GM23338 (cell line): ENCODE results near the gene SPRY4. TPM values are rescaled to one million over a fixed set of nuclear protein-coding genes. Genes with fewer than 3 reads are reported as not detected.
"Not testable (repeated sequence)": the region's sequence is repeated elsewhere in the genome, so short reads cannot be mapped to it uniquely, and the experiment has no call there.

Experiments
- ATAC-seq: fragments of 200-7000 bp; cut with Tn5 transposase; 3 replicates; pipeline ENCODE4 v1.9.1; 2020
- DNase-seq: peaks from one replicate; pipeline ENCODE4 v3.0.0-alpha.2; 2015; ENCODE audit warnings: low spot score
- H2AFZ ChIP-seq: fragments of 200-600 bp; sonication (generic); 2 replicates; pipeline ENCODE4 v1.8.0; 2016; ENCODE audit warnings: antibody characterized with exemption, mild to moderate bottlenecking, moderate library complexity
- H3F3A ChIP-seq: fragments of 200-600 bp; sonication (generic); replicated peaks from 2 replicates; pipeline ENCODE4 v1.8.0; 2017; ENCODE audit warnings: antibody characterized with exemption, mixed run types, low read depth
- H3K27ac ChIP-seq: fragments of 200-600 bp; sonication (generic); 2 replicates; pipeline ENCODE4 v1.6.1; 2016; ENCODE audit warnings: low read depth
- H3K27me3 ChIP-seq: fragments of 200-600 bp; sonication (generic); 2 replicates; pipeline ENCODE4 v1.8.0; 2016; ENCODE audit warnings: mild to moderate bottlenecking, mixed run types, moderate library complexity; ENCODE audit not compliant: insufficient read depth
- H3K36me3 ChIP-seq: fragments of 200-600 bp; sonication (generic); 2 replicates; pipeline ENCODE4 v1.8.0; 2016; ENCODE audit warnings: mild to moderate bottlenecking; ENCODE audit not compliant: insufficient read depth
- H3K4me1 ChIP-seq: fragments of 200-600 bp; sonication (generic); 2 replicates; pipeline ENCODE4 v1.8.0; 2016; ENCODE audit warnings: mild to moderate bottlenecking, moderate library complexity; ENCODE audit not compliant: insufficient read depth
- H3K4me2 ChIP-seq: fragments of 200-600 bp; sonication (generic); 2 replicates; pipeline ENCODE4 v1.7.1; 2017; ENCODE audit warnings: mixed run types
- H3K4me3 ChIP-seq: fragments of 200-600 bp; sonication (generic); 2 replicates; pipeline ENCODE4 v1.6.1; 2016; ENCODE audit warnings: mixed run types
- H3K79me2 ChIP-seq: fragments of 200-600 bp; sonication (generic); replicated peaks from 2 replicates; pipeline ENCODE4 v1.8.0; 2017; ENCODE audit warnings: mild to moderate bottlenecking; ENCODE audit not compliant: insufficient read depth
- H3K9me2 ChIP-seq: fragments of 200-600 bp; sonication (generic); 2 replicates; pipeline ENCODE4 v1.8.0; 2017; ENCODE audit not compliant: insufficient read depth
- H4K20me1 ChIP-seq: fragments of 200-600 bp; sonication (generic); replicated peaks from 2 replicates; pipeline ENCODE4 v1.8.0; 2017; ENCODE audit warnings: mild to moderate bottlenecking; ENCODE audit not compliant: insufficient read depth
- H3K27ac Mint-ChIP-seq: 2 replicates; pipeline ENCODE4 v1.8.0; 2020; ENCODE audit warnings: inconsistent platforms, mild to moderate bottlenecking, moderate library complexity, mixed read lengths
- H3K27me3 Mint-ChIP-seq: 3 replicates; pipeline ENCODE4 v1.8.0; 2022; ENCODE audit warnings: low read depth, mild to moderate bottlenecking, moderate library complexity, mixed read lengths, inconsistent platforms; ENCODE audit not compliant: insufficient read depth, poor library complexity
- H3K36me3 Mint-ChIP-seq: 3 replicates; pipeline ENCODE4 v1.8.0; 2021; ENCODE audit warnings: low read depth, mild to moderate bottlenecking, inconsistent platforms, moderate library complexity, mixed read lengths
- H3K4me1 Mint-ChIP-seq: 3 replicates; pipeline ENCODE4 v1.8.0; 2020; ENCODE audit warnings: mild to moderate bottlenecking, inconsistent platforms, mixed read lengths
- H3K4me3 Mint-ChIP-seq: 3 replicates; pipeline ENCODE4 v1.8.0; 2021; ENCODE audit warnings: moderate library complexity, mild to moderate bottlenecking, inconsistent platforms, mixed read lengths
- H3K9me3 Mint-ChIP-seq: 3 replicates; pipeline ENCODE4 v1.8.0; 2020; ENCODE audit warnings: moderate library complexity, mild to moderate bottlenecking, inconsistent platforms, mixed read lengths
- CREB1 ChIP-seq: fragments of 250-450 bp; sonication (Bioruptor Pico); IDR thresholded peaks from 2 replicates; pipeline ENCODE4 v1.5.0; 2020; ENCODE audit warnings: low read depth, mild to moderate bottlenecking, moderate library complexity
- CTCF ChIP-seq, 2 experiments: fragments of 200-600 bp in 1 of 2; sonication (generic) in 1 of 2; conservative IDR thresholded peaks; 2 replicates each; pipeline versions ENCODE4 v1.5.1 to v1.6.1; 2016 to 2017; ENCODE audit warnings: antibody characterized with exemption in 2 of 2, low read depth in 2 of 2, mild to moderate bottlenecking in 2 of 2, moderate library complexity in 1 of 2
- JUNB ChIP-seq: IDR thresholded peaks from one replicate; pipeline ENCODE4 v1.6.1; 2016; ENCODE audit warnings: antibody characterized with exemption; ENCODE audit not compliant: unreplicated experiment
- STAT1 ChIP-seq: IDR thresholded peaks from one replicate; pipeline ENCODE4 v1.6.1; 2016; ENCODE audit warnings: antibody characterized with exemption; ENCODE audit not compliant: unreplicated experiment
- ZNF114 ChIP-seq: fragments of 250-450 bp; sonication (Bioruptor Pico); IDR thresholded peaks from 2 replicates; pipeline ENCODE4 v1.5.0; 2020; ENCODE audit warnings: mild to moderate bottlenecking, moderate library complexity
- polyA plus RNA-seq: library from polyadenylated mRNA; unstranded; fragments of >200 nt; fragmentation: Nextera tagmentation; extraction: Ambion mirVana; gene quantifications from 2 replicates; pipeline ENCODE4 v1.2.1, GENCODE V29; 2016
- total RNA-seq: library from RNA; depleted of rRNA; stranded (reverse); fragments of >200 nt; shearing (Covaris generic); gene quantifications from 2 replicates; pipeline ENCODE4 v1.2.3, GENCODE V29; 2014
- TF ChIP-seq, protein P1 (sequence below): fragments of 250-450 bp; sonication (Bioruptor Pico); IDR thresholded peaks from 2 replicates; pipeline ENCODE4 v1.5.0; 2020; ENCODE audit warnings: mild to moderate bottlenecking, moderate library complexity

Gene SPRY4
- total and polyA plus RNA-seq, 2 experiments from 2014 or later: 70.6 to 240 TPM

- H3K4me1 Mint-ChIP-seq: no peaks in the 10 kb centered on the region
- peaks cover 64% of the 10 kb centered on the region for H3K36me3 Mint-ChIP-seq
- H3K27ac ChIP-seq: no peak overlapping the region
- no peak overlapping the region for H3K4me3 Mint-ChIP-seq
- H3K27me3 ChIP-seq: no peaks in the 10 kb centered on the region
- no peaks in the 10 kb centered on the region for H4K20me1 ChIP-seq
- no peak overlapping the region for H2AFZ ChIP-seq
- peaks cover 8% of the 10 kb centered on the region for H3K27me3 Mint-ChIP-seq
- H3K36me3 ChIP-seq: peaks cover 16% of the 10 kb centered on the region; the same call in 1 of the 2 replicates
- no peak overlapping the region for H3K27ac Mint-ChIP-seq
- DNase-seq (no peak), ATAC-seq (no peak)
- H3K9me3 Mint-ChIP-seq: peaks cover 56% of the 10 kb centered on the region
- no peaks in the 10 kb centered on the region for H3K9me2 ChIP-seq
- peaks cover 7% of the 10 kb centered on the region; the same call in 1 of the 2 replicates for H3F3A ChIP-seq
- no peak overlapping the region for H3K4me2 ChIP-seq
- H3K4me1 ChIP-seq: peaks cover 6% of the 10 kb centered on the region; the same call in 1 of the 2 replicates
- no peak overlapping the region for H3K4me3 ChIP-seq
- no peaks in the 10 kb centered on the region for H3K79me2 ChIP-seq
- no peak for TF ChIP-seq JUNB
- no peak for TF ChIP-seq STAT1
- TF ChIP-seq CTCF (conservative IDR thresholded peaks at IDR 0.05; ENCODE audit: low read depth in 2 of 2): no peak
- TF ChIP-seq, protein P1, sequence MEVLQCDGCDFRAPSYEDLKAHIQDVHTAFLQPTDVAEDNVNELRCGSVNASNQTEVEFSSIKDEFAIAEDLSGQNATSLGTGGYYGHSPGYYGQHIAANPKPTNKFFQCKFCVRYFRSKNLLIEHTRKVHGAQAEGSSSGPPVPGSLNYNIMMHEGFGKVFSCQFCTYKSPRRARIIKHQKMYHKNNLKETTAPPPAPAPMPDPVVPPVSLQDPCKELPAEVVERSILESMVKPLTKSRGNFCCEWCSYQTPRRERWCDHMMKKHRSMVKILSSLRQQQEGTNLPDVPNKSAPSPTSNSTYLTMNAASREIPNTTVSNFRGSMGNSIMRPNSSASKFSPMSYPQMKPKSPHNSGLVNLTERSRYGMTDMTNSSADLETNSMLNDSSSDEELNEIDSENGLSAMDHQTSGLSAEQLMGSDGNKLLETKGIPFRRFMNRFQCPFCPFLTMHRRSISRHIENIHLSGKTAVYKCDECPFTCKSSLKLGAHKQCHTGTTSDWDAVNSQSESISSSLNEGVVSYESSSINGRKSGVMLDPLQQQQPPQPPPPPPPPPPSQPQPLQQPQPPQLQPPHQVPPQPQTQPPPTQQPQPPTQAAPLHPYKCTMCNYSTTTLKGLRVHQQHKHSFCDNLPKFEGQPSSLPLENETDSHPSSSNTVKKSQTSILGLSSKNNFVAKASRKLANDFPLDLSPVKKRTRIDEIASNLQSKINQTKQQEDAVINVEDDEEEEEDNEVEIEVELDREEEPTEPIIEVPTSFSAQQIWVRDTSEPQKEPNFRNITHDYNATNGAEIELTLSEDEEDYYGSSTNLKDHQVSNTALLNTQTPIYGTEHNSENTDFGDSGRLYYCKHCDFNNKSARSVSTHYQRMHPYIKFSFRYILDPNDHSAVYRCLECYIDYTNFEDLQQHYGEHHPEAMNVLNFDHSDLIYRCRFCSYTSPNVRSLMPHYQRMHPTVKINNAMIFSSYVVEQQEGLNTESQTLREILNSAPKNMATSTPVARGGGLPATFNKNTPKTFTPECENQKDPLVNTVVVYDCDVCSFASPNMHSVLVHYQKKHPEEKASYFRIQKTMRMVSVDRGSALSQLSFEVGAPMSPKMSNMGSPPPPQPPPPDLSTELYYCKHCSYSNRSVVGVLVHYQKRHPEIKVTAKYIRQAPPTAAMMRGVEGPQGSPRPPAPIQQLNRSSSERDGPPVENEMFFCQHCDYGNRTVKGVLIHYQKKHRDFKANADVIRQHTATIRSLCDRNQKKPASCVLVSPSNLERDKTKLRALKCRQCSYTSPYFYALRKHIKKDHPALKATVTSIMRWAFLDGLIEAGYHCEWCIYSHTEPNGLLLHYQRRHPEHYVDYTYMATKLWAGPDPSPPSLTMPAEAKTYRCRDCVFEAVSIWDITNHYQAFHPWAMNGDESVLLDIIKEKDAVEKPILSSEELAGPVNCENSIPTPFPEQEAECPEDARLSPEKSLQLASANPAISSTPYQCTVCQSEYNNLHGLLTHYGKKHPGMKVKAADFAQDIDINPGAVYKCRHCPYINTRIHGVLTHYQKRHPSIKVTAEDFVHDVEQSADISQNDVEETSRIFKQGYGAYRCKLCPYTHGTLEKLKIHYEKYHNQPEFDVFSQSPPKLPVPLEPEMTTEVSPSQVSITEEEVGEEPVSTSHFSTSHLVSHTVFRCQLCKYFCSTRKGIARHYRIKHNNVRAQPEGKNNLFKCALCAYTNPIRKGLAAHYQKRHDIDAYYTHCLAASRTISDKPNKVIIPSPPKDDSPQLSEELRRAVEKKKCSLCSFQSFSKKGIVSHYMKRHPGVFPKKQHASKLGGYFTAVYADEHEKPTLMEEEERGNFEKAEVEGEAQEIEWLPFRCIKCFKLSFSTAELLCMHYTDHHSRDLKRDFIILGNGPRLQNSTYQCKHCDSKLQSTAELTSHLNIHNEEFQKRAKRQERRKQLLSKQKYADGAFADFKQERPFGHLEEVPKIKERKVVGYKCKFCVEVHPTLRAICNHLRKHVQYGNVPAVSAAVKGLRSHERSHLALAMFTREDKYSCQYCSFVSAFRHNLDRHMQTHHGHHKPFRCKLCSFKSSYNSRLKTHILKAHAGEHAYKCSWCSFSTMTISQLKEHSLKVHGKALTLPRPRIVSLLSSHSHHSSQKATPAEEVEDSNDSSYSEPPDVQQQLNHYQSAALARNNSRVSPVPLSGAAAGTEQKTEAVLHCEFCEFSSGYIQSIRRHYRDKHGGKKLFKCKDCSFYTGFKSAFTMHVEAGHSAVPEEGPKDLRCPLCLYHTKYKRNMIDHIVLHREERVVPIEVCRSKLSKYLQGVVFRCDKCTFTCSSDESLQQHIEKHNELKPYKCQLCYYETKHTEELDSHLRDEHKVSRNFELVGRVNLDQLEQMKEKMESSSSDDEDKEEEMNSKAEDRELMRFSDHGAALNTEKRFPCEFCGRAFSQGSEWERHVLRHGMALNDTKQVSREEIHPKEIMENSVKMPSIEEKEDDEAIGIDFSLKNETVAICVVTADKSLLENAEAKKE (CRISPR knock-in tag): no peak
- TF ChIP-seq CREB1: no peak
- no peak for TF ChIP-seq ZNF114 (CRISPR knock-in tag)
Observed at GRCh38 chr5:142346706-142347105, 21.9 kb upstream of the SPRY4 start.

DNA sequence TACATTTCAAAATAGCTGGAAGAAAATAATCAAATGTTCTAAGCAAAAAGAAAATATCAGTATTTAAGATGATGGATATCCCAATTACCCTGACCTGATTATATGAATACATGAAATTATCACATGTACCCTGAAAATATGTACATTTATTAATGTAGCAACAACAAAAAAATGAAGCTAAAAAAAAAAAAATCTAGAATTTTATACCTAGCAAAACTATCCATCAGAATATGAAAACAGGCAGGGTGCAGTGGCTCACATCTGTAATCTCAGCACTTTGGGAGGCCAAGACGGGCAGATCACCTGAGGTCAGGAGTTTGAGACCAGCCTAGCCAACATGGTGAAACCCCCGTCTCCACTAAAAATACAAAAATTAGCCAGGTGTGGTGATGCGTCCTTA is 20.1 kb upstream of the SPRY4 start:
- peaks cover 16% of the 10 kb centered on the region; the same call in 1 of the 2 replicates for H3K36me3 ChIP-seq
- Mint-ChIP-seq H3K9me3 (peaks cover 59% of the 10 kb centered on the region), H3K27me3 (peaks cover 13% of the 10 kb centered on the region), H3K36me3 (peaks cover 73% of the 10 kb centered on the region)
- ATAC-seq, H3K27ac Mint-ChIP-seq, H3F3A ChIP-seq, H3K79me2 ChIP-seq, H3K27ac ChIP-seq, H3K4me1 Mint-ChIP-seq, DNase-seq, H3K27me3 ChIP-seq, H3K4me2 ChIP-seq, H3K4me3 ChIP-seq, H2AFZ ChIP-seq, H3K9me2 ChIP-seq, H4K20me1 ChIP-seq, H3K4me1 ChIP-seq, H3K4me3 Mint-ChIP-seq: not testable (repeated sequence)
